AG09319 (cell line): ENCODE data around the gene STK17A.

Experiments used
- DNase-seq: peaks from one replicate; pipeline ENCODE4 v3.0.0-alpha.2; 2010; ENCODE audit warnings: low read depth; ENCODE audit errors: extremely low read depth
- CTCF ChIP-seq: IDR thresholded peaks from 2 replicates; pipeline ENCODE4 v1.5.1; 2011; ENCODE audit warnings: low read depth, mild to moderate bottlenecking, inconsistent platforms, low read length, moderate library complexity

STK17A gene

GRCh38 chr7:43674559-43675436 lies 91.9 kb downstream of the STK17A start:
- no peak for TF ChIP-seq CTCF
- DNase-seq = no peak
